Effector memory CD8-positive, alpha-beta T cell (primary cell): ENCODE data around the gene PLK1.
A peak's percentile ranks its signal among the peaks of the same experiment; 100 is the strongest.

ENCODE experiments used
- ATAC-seq: fragments of 150-1000 bp; cut with Tn5 transposase; replicated peaks from 2 replicates; pipeline ENCODE4 v1.10.0; 2021; ENCODE audit warnings: mild to moderate bottlenecking, moderate library complexity
- DNase-seq, 3 experiments: peaks; one replicate each; pipeline ENCODE4 v3.0.0; 2021
- H3K27ac Mint-ChIP-seq, 2 donors: one replicate each; pipeline ENCODE4 v1.8.0; 2022; ENCODE audit warnings: mild to moderate bottlenecking in 2 of 2, mixed read lengths in 2 of 2, moderate library complexity in 2 of 2
- H3K27me3 Mint-ChIP-seq, 2 donors: one replicate each; pipeline ENCODE4 v1.8.0; 2022; ENCODE audit warnings: mixed read lengths in 2 of 2
- H3K36me3 Mint-ChIP-seq: one replicate; pipeline ENCODE4 v1.8.0; 2022; ENCODE audit warnings: mild to moderate bottlenecking, moderate library complexity, mixed read lengths; ENCODE audit not compliant: insufficient read depth
- H3K4me1 Mint-ChIP-seq, 2 donors: one replicate each; pipeline ENCODE4 v1.8.0; 2022; ENCODE audit warnings: low read depth in 2 of 2, mixed read lengths in 2 of 2
- H3K4me3 Mint-ChIP-seq, 2 donors: one replicate each; pipeline ENCODE4 v1.8.0; 2022; ENCODE audit warnings: mild to moderate bottlenecking in 2 of 2, mixed read lengths in 2 of 2, moderate library complexity in 2 of 2
- H3K9me3 Mint-ChIP-seq, 2 donors: one replicate each; pipeline ENCODE4 v1.8.0; 2022; ENCODE audit warnings: mixed read lengths in 2 of 2

Gene PLK1

DNA sequence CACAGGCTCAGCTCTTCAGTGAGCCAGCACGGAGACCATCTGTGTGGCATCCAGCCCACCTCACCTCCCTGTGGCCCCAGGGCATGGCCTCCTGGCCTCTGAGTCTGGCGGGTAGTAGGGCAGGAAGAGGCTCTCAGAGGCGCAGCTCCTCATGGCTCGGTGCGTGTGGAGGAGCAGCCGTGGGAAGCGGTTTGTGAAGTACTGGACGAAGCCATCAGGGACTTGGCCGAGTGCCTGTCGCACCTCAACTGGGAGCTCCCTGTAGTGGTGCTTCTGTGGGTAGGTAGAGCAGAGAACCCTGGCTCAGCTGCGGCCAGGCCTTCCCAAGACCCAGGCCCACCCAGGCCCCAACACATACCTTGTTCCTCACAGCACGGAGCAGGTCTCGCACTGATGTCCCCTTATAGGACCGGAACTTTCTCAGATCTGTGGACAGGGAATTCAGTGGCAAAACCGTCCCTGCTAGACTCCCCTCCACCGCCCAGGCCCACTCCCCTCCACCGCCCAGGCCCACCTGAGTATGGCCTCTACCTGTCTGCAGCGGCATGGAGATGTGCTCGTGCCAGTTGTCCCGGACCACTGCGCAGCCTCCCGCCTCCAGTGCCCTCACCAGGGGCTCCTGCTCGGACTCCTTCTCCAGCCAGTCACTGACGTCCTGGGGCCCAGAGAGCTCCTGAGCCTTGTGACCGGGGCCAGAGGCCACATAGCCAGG is 12.2 kb downstream of the PLK1 start:
- H3K27ac Mint-ChIP-seq: no peak overlapping the region
- no peaks in the 10 kb centered on the region for H3K27me3 Mint-ChIP-seq
- H3K4me3 Mint-ChIP-seq: no peak overlapping the region
- no peaks in the 10 kb centered on the region for H3K4me1 Mint-ChIP-seq
- ATAC-seq: no peak
- H3K36me3 Mint-ChIP-seq: peaks cover 14% of the 10 kb centered on the region
- no peaks in the 10 kb centered on the region for H3K9me3 Mint-ChIP-seq
- no peak for DNase-seq

DNA sequence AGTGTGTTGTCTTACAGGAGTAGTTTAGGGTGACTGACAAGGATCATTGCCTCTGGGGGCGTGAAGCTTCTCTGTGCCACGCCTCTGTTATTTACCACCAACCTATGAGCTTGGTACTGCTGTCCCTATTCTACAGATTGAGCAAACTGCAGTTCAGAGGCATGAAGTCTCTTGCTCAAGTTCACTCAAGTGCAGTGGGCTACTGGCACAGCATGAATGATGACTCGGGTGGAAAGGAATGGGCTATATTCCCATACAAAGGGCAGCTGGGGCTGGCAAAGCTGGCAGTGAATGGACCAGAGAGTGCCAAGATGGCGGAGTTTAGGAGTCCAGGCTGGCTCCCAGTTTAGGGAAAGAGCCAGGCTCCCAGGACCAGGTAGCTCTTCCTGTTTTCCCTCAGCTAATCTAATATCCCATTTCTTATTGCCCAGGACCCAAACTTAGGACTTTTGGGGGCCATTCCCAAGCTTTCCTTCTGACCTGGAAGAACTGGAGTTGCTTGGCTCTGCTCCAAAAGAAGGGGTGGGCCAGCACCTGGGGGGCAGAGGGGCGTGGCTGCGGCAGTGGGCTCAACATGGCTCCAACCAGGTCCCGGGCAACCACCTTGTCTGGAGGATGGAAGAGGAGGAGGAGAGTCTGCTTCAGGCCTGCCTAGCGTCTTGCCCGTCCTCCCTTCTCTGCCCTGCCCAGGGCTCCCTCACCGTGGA is 12.9 kb downstream of the PLK1 start:
- Mint-ChIP-seq H3K9me3 (no peaks in the 10 kb centered on the region), H3K27ac (no peak overlapping the region), H3K4me1 (no peaks in the 10 kb centered on the region), H3K36me3 (peaks cover 7% of the 10 kb centered on the region), H3K4me3 (no peak overlapping the region), H3K27me3 (no peaks in the 10 kb centered on the region)
- DNase-seq (no peak), ATAC-seq (no peak)

DNA sequence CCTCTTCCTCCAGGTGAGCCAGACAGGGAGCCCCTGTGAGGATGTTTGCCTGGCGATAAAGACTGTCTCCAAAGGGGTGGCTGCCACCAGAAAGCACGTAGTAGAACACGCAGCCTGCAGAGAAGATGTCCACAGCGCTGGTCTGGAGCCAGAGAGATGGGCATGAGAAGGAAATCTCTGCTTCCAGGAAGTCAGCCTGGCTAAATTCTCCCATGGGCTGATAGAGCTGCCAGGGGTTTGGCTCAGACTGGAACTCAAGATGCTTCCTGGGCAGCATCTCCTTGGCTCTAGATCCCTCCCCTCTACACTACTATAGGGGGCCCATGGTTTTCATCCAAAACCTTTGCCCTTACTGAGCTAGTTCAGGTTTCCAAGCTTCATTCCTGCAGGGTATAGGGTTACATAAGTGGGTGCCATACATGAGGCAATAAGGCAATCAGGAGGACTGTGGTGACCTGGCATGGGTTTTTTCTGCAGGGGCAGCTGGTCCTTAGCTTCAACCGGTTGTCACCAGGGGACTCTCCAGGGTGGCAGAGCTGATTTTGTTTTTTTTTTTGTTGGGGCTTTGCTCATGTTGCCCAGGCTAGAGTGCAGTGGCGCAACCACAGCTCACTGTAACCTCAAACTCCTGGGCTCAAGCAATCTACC is 13.6 kb downstream of the PLK1 start:
- ATAC-seq (no peak), DNase-seq (no peak)
- Mint-ChIP-seq H3K27me3 (no peaks in the 10 kb centered on the region), H3K4me3 (no peak overlapping the region), H3K9me3 (no peaks in the 10 kb centered on the region), H3K27ac (no peak overlapping the region), H3K36me3 (peaks cover 6% of the 10 kb centered on the region), H3K4me1 (no peaks in the 10 kb centered on the region)

DNA sequence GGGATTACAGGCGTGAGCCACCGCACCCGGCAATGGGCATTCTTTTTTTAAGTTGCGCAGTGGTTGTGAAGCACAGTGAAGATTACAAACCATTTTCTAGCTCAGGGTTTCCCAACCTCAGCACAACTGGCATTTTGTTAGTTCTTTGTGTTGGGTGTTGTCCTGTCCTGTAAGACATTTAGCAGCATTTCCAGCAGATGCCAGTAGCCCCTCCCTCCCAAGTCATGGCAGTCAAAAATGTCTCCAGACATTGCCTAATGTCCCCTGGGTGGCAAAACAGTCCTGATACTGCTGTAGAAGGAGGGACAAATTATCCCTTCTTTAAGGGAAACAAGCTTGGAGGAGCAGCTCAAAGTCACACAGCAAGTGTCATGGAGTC is 15.6 kb downstream of the PLK1 start:
- H3K4me3 Mint-ChIP-seq: no peak overlapping the region
- H3K9me3 Mint-ChIP-seq: no peaks in the 10 kb centered on the region
- H3K27me3 Mint-ChIP-seq: no peaks in the 10 kb centered on the region
- peaks cover 3% of the 10 kb centered on the region for H3K36me3 Mint-ChIP-seq
- no peak overlapping the region for H3K27ac Mint-ChIP-seq
- ATAC-seq: no peak
- peaks cover 8 to 11% of the 10 kb centered on the region in 2 donors for H3K4me1 Mint-ChIP-seq
- no peak for DNase-seq

DNA sequence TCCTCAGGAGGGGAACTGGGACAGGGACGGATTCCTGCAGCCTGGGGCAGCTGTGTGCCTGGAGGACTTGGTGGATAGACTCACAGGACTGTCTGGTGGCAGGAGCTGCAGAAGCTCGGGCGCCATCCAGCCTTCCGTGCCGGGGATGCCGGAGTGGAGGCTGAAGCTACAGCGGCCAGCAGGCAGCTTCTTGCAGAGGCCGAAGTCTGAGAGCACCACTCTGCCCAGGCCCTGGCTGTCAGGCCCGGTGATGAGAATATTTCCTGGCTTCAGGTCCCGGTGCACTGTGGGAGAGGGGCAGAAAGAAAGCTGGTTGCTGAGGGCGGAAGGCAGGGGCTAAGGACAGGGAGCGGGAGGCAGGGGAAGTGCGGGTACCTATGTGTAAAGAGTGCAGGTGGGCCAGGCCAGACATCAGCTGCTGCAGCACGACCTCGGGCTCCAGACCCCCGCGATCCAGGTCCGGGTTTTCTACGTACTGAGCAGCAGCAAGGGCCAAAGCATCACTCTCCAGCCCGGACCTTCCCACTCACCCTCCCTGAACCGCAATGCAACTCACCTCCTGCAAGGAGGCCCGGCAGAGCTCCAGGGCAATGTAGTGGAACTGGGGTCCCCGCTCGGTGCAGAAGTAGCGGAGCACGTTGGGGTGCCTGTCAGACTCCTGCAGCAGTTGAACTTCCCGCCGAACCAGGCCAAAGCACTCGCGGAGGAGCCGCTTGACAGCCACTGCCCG is 16.1 kb downstream of the PLK1 start:
- H3K27me3 Mint-ChIP-seq: no peaks in the 10 kb centered on the region
- H3K9me3 Mint-ChIP-seq: no peaks in the 10 kb centered on the region
- no peak for ATAC-seq
- no peak overlapping the region for H3K4me3 Mint-ChIP-seq
- peaks cover 3% of the 10 kb centered on the region for H3K36me3 Mint-ChIP-seq
- peaks cover 11 to 15% of the 10 kb centered on the region in 2 donors for H3K4me1 Mint-ChIP-seq
- H3K27ac Mint-ChIP-seq: no peak overlapping the region
- no peak for DNase-seq

DNA sequence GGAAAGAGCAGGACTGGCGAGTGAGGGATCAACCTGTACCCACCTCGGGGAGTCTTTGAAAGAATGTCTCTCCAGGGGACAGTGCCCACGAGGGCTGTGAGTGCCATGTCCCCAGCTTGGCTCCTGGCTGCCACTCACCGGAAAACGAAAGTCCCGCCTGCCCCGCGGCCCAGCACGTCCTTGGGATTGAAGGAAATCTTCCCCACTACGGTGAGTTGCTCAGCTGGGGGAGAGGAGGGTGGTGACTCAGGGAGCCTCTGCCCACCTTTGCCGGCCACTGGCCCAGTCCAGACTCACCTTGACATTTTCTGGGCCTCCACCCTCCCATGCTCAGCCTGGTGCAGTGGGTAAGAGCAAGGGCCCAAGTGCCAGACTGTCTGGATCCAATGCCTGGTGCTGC is 17.1 kb downstream of the PLK1 start:
- H3K27me3 Mint-ChIP-seq: no peaks in the 10 kb centered on the region
- no peaks in the 10 kb centered on the region for H3K36me3 Mint-ChIP-seq
- DNase-seq (no peak), ATAC-seq (no peak)
- H3K9me3 Mint-ChIP-seq: no peaks in the 10 kb centered on the region
- no peak overlapping the region for H3K4me3 Mint-ChIP-seq
- H3K4me1 Mint-ChIP-seq: peaks cover 11 to 15% of the 10 kb centered on the region in 2 donors
- H3K27ac Mint-ChIP-seq: no peak overlapping the region

DNA sequence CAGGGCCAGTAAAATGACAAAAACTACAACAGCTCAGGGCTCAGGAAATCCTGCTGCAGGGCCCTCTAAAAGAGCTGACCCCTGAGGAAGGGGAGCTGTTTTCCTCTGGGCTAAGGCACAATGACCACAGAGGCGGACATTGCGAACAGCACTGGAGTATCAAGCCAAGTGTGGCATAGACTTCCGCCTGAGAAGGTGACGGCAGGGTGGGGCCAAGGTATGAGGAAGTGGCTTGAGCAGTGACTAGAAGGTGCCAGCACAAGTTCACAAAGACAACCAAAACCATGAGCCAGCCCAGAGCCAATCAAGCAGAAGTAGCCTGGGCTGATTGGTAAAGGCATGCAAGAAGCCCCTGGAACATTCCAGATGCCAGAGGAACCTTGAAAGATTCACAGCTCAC is 20.4 kb downstream of the PLK1 start:
- peaks cover 11 to 15% of the 10 kb centered on the region in 2 donors for H3K4me1 Mint-ChIP-seq
- DNase-seq (peak in 1 of 3 experiments; percentile 14), ATAC-seq (peak; percentile 70)
- H3K4me3 Mint-ChIP-seq: peak overlapping the region; percentile 33 to 58
- H3K9me3 Mint-ChIP-seq: peaks cover 3 to 6% of the 10 kb centered on the region in 2 donors
- peak overlapping the region; percentile 69 to 82 for H3K27ac Mint-ChIP-seq
- no peaks in the 10 kb centered on the region for H3K36me3 Mint-ChIP-seq
- H3K27me3 Mint-ChIP-seq: peaks cover 0 to 7% of the 10 kb centered on the region in 2 donors

DNA sequence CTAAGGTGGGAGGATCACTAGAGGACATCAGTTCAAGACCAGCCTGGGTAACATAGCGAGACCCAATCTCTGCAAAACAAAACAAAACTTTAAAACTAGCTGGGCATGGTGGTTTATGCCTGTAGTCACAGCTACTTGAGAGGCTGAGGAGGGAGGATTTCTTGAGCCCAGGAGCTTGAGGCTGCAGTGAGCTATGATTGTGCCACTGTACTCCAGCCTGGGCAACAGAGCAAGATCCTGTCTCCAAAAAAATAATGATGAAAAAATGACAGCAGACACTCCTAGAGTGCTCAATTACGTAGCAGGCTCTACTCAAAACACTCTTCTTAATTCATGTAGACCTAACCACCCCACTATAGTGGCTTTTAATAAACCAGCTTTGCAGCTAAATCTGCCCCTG is 21.4 kb downstream of the PLK1 start:
- DNase-seq (no peak), ATAC-seq (no peak)
- Mint-ChIP-seq H3K27me3 (peaks cover 8 to 16% of the 10 kb centered on the region in 2 donors), H3K9me3 (peaks cover 3 to 6% of the 10 kb centered on the region in 2 donors), H3K4me1 (peaks cover 11 to 15% of the 10 kb centered on the region in 2 donors), H3K4me3 (no peak overlapping the region), H3K27ac (no peak overlapping the region), H3K36me3 (no peaks in the 10 kb centered on the region)

DNA sequence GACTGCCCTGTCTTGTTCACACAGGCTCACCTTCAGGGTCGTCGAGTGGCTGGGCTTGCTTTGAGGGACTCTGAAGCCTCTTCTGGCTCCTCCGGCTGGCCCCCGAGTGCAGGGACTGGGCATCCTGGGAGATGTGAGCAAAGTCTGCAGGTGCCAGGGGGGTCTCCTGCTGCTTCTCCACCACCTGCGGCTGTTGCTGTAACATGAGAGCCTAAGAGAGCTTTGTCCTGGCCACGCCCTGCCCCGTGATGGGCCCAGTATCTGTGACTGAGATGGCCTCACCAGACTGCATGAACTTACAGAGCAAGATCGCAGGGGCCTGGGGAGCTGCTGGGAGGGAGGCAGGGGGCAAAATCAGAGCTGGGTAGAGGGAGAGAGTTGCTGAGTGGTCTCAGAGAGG is 21.8 kb downstream of the PLK1 start:
- H3K4me3 Mint-ChIP-seq: no peak overlapping the region
- H3K36me3 Mint-ChIP-seq: no peaks in the 10 kb centered on the region
- no peak for DNase-seq
- H3K9me3 Mint-ChIP-seq: peaks cover 3 to 6% of the 10 kb centered on the region in 2 donors
- no peak overlapping the region for H3K27ac Mint-ChIP-seq
- ATAC-seq: no peak
- peaks cover 11 to 15% of the 10 kb centered on the region in 2 donors for H3K4me1 Mint-ChIP-seq
- peaks cover 11 to 20% of the 10 kb centered on the region in 2 donors for H3K27me3 Mint-ChIP-seq

DNA sequence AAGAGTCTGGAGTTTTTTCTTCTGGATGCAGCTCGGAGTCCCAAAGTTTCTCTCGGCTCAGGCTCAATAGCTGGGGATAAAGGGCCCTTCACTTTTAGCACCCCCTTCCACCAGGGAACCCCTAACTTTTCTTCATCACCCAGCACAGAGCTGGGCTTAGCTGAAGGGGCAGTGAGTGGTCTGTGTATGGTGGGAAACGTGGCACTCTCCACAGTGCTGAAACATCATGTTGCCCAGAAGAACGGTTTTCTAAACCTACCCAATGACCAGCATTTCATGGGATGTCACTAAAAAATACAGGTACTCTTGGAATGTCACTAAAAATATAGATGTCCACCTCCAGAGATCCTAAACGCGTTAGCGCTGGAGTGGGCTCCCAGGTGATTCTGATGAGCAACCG is 22.4 kb downstream of the PLK1 start:
- DNase-seq (no peak), ATAC-seq (no peak)
- H3K4me3 Mint-ChIP-seq: no peak overlapping the region
- peaks cover 11 to 15% of the 10 kb centered on the region in 2 donors for H3K4me1 Mint-ChIP-seq
- no peaks in the 10 kb centered on the region for H3K36me3 Mint-ChIP-seq
- H3K27ac Mint-ChIP-seq: no peak overlapping the region
- peaks cover 16 to 26% of the 10 kb centered on the region in 2 donors for H3K27me3 Mint-ChIP-seq
- H3K9me3 Mint-ChIP-seq: peaks cover 3 to 6% of the 10 kb centered on the region in 2 donors

DNA sequence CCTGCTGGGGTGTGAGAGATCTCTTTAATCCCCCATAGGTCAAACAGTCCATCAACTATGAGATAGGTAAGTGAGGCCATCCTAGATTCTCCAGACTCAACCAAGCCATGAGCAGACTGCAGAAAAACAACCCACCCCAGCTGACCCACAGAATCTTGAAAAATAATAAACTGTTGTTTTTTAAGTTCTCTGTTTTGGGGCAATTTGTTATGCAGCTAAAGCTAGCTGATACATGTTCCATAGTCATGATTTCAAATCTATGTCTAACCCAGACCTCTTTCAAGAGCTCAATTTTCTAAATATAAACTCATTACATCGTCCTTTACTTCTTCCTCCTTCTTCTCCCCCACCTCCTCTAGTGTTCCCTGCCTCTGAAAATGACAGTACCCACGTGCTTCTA is 24.3 kb downstream of the PLK1 start:
- Mint-ChIP-seq H3K4me1 (peaks cover 11 to 15% of the 10 kb centered on the region in 2 donors), H3K4me3 (no peak overlapping the region), H3K9me3 (peaks cover 3 to 6% of the 10 kb centered on the region in 2 donors), H3K36me3 (no peaks in the 10 kb centered on the region), H3K27ac (no peak overlapping the region), H3K27me3 (peaks cover 18 to 35% of the 10 kb centered on the region in 2 donors)
- DNase-seq: no peak
- ATAC-seq: no peak

DNA sequence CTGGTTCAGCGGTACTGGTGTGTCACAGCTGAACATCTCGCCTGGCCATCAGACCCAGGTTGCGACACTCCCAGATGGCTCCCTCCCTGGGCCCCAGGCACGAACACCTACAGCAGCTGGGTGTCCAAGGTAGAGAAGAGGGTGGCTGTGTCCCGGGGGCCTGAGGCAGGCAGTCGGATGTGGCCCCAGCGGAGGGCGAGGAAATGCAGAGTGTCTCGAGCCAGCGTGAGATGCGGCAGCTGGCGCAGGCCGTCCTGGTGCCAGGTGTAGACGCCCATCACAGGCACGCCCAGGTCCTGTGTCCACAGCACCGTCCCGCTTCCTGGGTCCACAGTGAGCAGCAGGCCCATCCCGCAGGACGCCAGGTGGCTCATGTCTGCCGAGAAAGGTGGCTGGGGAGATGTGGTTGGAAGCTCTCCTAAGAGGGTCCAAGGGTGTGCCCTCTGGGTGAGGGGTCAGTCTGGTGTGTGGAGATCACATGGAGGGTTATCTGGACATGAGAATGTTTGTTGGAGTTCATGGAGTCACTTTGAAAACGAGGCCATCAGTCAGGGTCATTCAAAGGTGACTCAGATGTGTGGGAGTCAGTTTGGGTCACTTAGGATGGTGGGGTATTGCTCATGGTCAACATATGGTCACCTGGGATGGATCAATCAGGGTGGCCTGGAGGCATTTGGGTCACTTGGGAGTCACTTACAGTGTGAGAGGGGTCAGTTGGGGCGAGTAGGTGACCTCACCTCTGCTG is 26.3 kb downstream of the PLK1 start:
- Mint-ChIP-seq H3K4me3 (no peak overlapping the region), H3K4me1 (no peaks in the 10 kb centered on the region), H3K27me3 (peaks cover 19 to 37% of the 10 kb centered on the region in 2 donors), H3K9me3 (peaks cover 3 to 6% of the 10 kb centered on the region in 2 donors), H3K36me3 (no peaks in the 10 kb centered on the region), H3K27ac (no peak overlapping the region)
- ATAC-seq (no peak), DNase-seq (no peak)

DNA sequence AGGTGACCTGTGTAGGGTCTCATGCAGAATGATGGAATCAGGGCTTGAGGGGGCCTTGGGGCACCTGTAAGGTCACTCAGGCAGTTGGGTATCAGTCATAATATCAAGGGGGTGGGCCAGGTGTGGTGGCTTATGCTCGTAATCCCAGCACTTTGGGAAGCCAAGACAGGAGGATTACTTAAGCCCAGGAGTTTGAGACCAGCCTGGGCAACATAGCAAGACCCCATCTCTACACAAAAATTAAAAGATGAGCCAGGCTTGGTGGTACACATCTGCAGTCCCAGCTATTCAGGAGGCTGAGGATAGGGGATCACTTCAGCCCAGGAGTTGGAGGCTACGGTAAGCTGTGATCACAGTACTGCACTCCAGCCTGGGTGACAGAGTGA is 26.8 kb downstream of the PLK1 start:
- Mint-ChIP-seq H3K4me1 (no peaks in the 10 kb centered on the region), H3K9me3 (peaks cover 4 to 6% of the 10 kb centered on the region in 2 donors), H3K27me3 (peaks cover 24 to 43% of the 10 kb centered on the region in 2 donors), H3K27ac (no peak overlapping the region), H3K36me3 (no peaks in the 10 kb centered on the region), H3K4me3 (no peak overlapping the region)
- DNase-seq (no peak), ATAC-seq (no peak)
